Astrocyte (in vitro differentiated cells and primary cell): ENCODE results near the gene RHOC. TPM values are rescaled to one million over a fixed set of nuclear protein-coding genes. Genes with fewer than 3 reads are reported as not detected.
A peak's percentile ranks its signal among the peaks of the same experiment; 100 is the strongest.

Source experiments
- DNase-seq: peaks from one replicate; pipeline ENCODE4 v3.0.0-alpha.2; 2010; ENCODE audit warnings: low read depth
- FAIRE-seq: peaks from 2 replicates; lab custom pipeline; 2011; peaks lifted over from hg19 to GRCh38; lab: Jason Lieb, UNC
- H2AFZ ChIP-seq: 2 replicates; pipeline ENCODE4 v1.6.0; 2012; ENCODE audit warnings: low read depth, low read length, inconsistent platforms
- H3K27ac ChIP-seq: 2 replicates; pipeline ENCODE4 v1.5.1; 2011; ENCODE audit warnings: low read depth, low read length, inconsistent platforms
- H3K27me3 ChIP-seq: 2 replicates; pipeline ENCODE4 v1.6.0; 2011; ENCODE audit warnings: low read length, inconsistent platforms; ENCODE audit not compliant: insufficient read depth
- H3K36me3 ChIP-seq: 2 replicates; pipeline ENCODE4 v1.5.1; 2011; ENCODE audit warnings: low read length, inconsistent platforms; ENCODE audit not compliant: insufficient read depth
- H3K4me1 ChIP-seq: 2 replicates; pipeline ENCODE4 v1.5.1; 2011; ENCODE audit warnings: low read length, inconsistent platforms; ENCODE audit not compliant: insufficient read depth
- H3K4me2 ChIP-seq: 2 replicates; pipeline ENCODE4 v1.6.0; 2012; ENCODE audit warnings: low read length, inconsistent platforms
- H3K4me3 ChIP-seq: 2 replicates; pipeline ENCODE4 v1.5.1; 2011; ENCODE audit warnings: low read depth, mild to moderate bottlenecking, low read length, inconsistent platforms; ENCODE audit not compliant: insufficient read depth
- H3K79me2 ChIP-seq: 2 replicates; pipeline ENCODE4 v1.6.0; 2012; ENCODE audit warnings: mild to moderate bottlenecking, low read length, inconsistent platforms; ENCODE audit not compliant: insufficient read depth
- H3K9ac ChIP-seq: 2 replicates; pipeline ENCODE4 v1.6.0; 2012; ENCODE audit warnings: mild to moderate bottlenecking, low read length, inconsistent platforms
- H3K9me3 ChIP-seq: 2 replicates; pipeline ENCODE4 v1.5.1; 2012; ENCODE audit warnings: low read depth, mild to moderate bottlenecking, low read length, inconsistent platforms; ENCODE audit not compliant: insufficient read depth
- H4K20me1 ChIP-seq: 2 replicates; pipeline ENCODE4 v1.6.0; 2012; ENCODE audit warnings: low read length, inconsistent platforms; ENCODE audit not compliant: insufficient read depth
- H3K27ac Mint-ChIP-seq: one replicate; pipeline ENCODE4 v1.8.0; 2021; ENCODE audit warnings: mild to moderate bottlenecking, mixed read lengths; ENCODE audit not compliant: unreplicated experiment
- H3K27me3 Mint-ChIP-seq: one replicate; pipeline ENCODE4 v1.8.0; 2021; ENCODE audit warnings: low read depth, mixed read lengths; ENCODE audit not compliant: unreplicated experiment
- H3K36me3 Mint-ChIP-seq: one replicate; pipeline ENCODE4 v1.8.0; 2021; ENCODE audit warnings: low read depth, mixed read lengths; ENCODE audit not compliant: unreplicated experiment
- H3K4me1 Mint-ChIP-seq: one replicate; pipeline ENCODE4 v1.8.0; 2021; ENCODE audit warnings: low read depth, mixed read lengths; ENCODE audit not compliant: unreplicated experiment
- H3K4me3 Mint-ChIP-seq: one replicate; pipeline ENCODE4 v1.8.0; 2021; ENCODE audit warnings: mild to moderate bottlenecking, moderate library complexity, mixed read lengths; ENCODE audit not compliant: unreplicated experiment
- H3K9me3 Mint-ChIP-seq: one replicate; pipeline ENCODE4 v1.8.0; 2021; ENCODE audit warnings: mild to moderate bottlenecking, mixed read lengths; ENCODE audit not compliant: unreplicated experiment
- CTCF ChIP-seq: IDR thresholded peaks from 2 replicates; pipeline ENCODE4 v1.5.1; 2011; ENCODE audit warnings: low read depth, mild to moderate bottlenecking, inconsistent platforms, low read length, moderate library complexity; ENCODE audit not compliant: insufficient read depth
- EZH2 ChIP-seq: IDR thresholded peaks from 2 replicates; pipeline ENCODE4 v1.6.1; 2012; ENCODE audit warnings: mild to moderate bottlenecking, low read length, inconsistent platforms; ENCODE audit not compliant: insufficient read depth
- total RNA-seq: library from RNA; stranded (reverse); gene quantifications from 2 replicates; pipeline ENCODE4 v1.2.1, GENCODE V29; 2021

The RHOC gene
- total RNA-seq, 1 donor from 2014 or later = 657 TPM

- no peak overlapping the region for H3K4me3 Mint-ChIP-seq
- H3K4me2 ChIP-seq = no peak overlapping the region
- no peaks in the 10 kb centered on the region for H3K27me3 ChIP-seq
- no peaks in the 10 kb centered on the region for H3K27me3 Mint-ChIP-seq
- H3K4me1 Mint-ChIP-seq = peaks cover 49% of the 10 kb centered on the region
- peaks cover 23% of the 10 kb centered on the region for H3K36me3 Mint-ChIP-seq
- H3K36me3 ChIP-seq = peaks cover 28% of the 10 kb centered on the region
- DNase-seq = no peak
- peaks cover 40% of the 10 kb centered on the region for H3K4me1 ChIP-seq
- TF ChIP-seq CTCF = no peak
- no peak for TF ChIP-seq EZH2
- peaks cover 18% of the 10 kb centered on the region for H3K79me2 ChIP-seq
- peak overlapping the region; percentile 47 for H3K27ac Mint-ChIP-seq
- H4K20me1 ChIP-seq = peaks cover 17% of the 10 kb centered on the region
- H3K4me3 ChIP-seq = no peak overlapping the region
- no peak overlapping the region for H2AFZ ChIP-seq
- H3K9me3 ChIP-seq = no peaks in the 10 kb centered on the region
- H3K27ac ChIP-seq = no peak overlapping the region
- no peaks in the 10 kb centered on the region for H3K9me3 Mint-ChIP-seq
- H3K9ac ChIP-seq = no peak overlapping the region
- no peak for FAIRE-seq
These were observed 8.3 kb downstream of the RHOC start for GRCh38 chr1:112698366-112699310.

- Histone ChIP-seq H4K20me1 (peaks cover 9% of the 10 kb centered on the region), H3K9me3 (no peaks in the 10 kb centered on the region), H3K4me3 (no peak overlapping the region), H3K36me3 (peaks cover 29% of the 10 kb centered on the region), H3K27me3 (no peaks in the 10 kb centered on the region), H3K9ac (no peak overlapping the region), H3K27ac (no peak overlapping the region), H3K4me2 (no peak overlapping the region), H3K79me2 (peaks cover 9% of the 10 kb centered on the region), H2AFZ (no peak overlapping the region), H3K4me1 (peaks cover 33% of the 10 kb centered on the region)
- Mint-ChIP-seq H3K9me3 (no peaks in the 10 kb centered on the region), H3K4me1 (peaks cover 42% of the 10 kb centered on the region), H3K36me3 (peaks cover 26% of the 10 kb centered on the region), H3K4me3 (no peak overlapping the region), H3K27ac (no peak overlapping the region), H3K27me3 (no peaks in the 10 kb centered on the region)
- no peak for FAIRE-seq
- TF ChIP-seq EZH2 (no peak), CTCF (no peak)
- DNase-seq = no peak
These were observed 9.1 kb downstream of the RHOC start for GRCh38 chr1:112697781-112698201.
